Measurements from ENCODE around the gene CNNM4.

CNNM4 gene

GRCh38 chr2:96832408-96832753 lies 71.7 kb downstream of the CNNM4 start:
- no peak for DNase-seq (ENCODE audit: low read depth)

GRCh38 chr2:96832754-96833507 lies 72.2 kb downstream of the CNNM4 start:
- no peak for DNase-seq (ENCODE audit: low read depth)

- DNase-seq (ENCODE audit: low read depth), result no peak
Measured at GRCh38 chr2:96835830-96836229, 75.1 kb downstream of the CNNM4 start.

GRCh38 chr2:96837575-96837974 lies 76.9 kb downstream of the CNNM4 start:
- DNase-seq (ENCODE audit: low read depth), result no peak

- DNase-seq (ENCODE audit: low read depth), result no peak
Measured at GRCh38 chr2:96838345-96839292, 77.9 kb downstream of the CNNM4 start.

- DNase-seq (ENCODE audit: low read depth), result no peak
Measured at GRCh38 chr2:96839293-96839874, 78.7 kb downstream of the CNNM4 start.

GRCh38 chr2:96839875-96840850 lies 79.5 kb downstream of the CNNM4 start:
- DNase-seq (ENCODE audit: low read depth), result no peak

- DNase-seq (ENCODE audit: low read depth), result no peak
Measured at GRCh38 chr2:96841701-96842495, 81.2 kb downstream of the CNNM4 start.

GRCh38 chr2:96842600-96842999 lies 81.9 kb downstream of the CNNM4 start:
- DNase-seq (ENCODE audit: low read depth), result no peak

GRCh38 chr2:96843538-96844268 lies 83.0 kb downstream of the CNNM4 start, which contains the start of gene ANKRD23:
Gene ANKRD23 (minus strand): TSS chr2:96844021. CDS start chr2:96843992, 29 bp downstream.
- no peak for DNase-seq (ENCODE audit: low read depth)

GRCh38 chr2:96844405-96844808 lies 83.7 kb downstream of the CNNM4 start:
- no peak for DNase-seq (ENCODE audit: low read depth)

GRCh38 chr2:96846825-96847224 lies 86.1 kb downstream of the CNNM4 start:
- no peak for DNase-seq (ENCODE audit: low read depth)

- DNase-seq (ENCODE audit: low read depth), result no peak
Measured at GRCh38 chr2:96847586-96847985, 86.9 kb downstream of the CNNM4 start.

- no peak for DNase-seq (ENCODE audit: low read depth)
Measured at GRCh38 chr2:96848264-96848663, 87.6 kb downstream of the CNNM4 start.

- no peak for DNase-seq (ENCODE audit: low read depth)
Measured at GRCh38 chr2:96852667-96853066, 92.0 kb downstream of the CNNM4 start.

GRCh38 chr2:96853321-96853720 lies 92.6 kb downstream of the CNNM4 start:
- DNase-seq (ENCODE audit: low read depth), result no peak

- no peak for DNase-seq (ENCODE audit: low read depth)
Measured at GRCh38 chr2:96856776-96857666, 96.3 kb downstream of the CNNM4 start.

- peak; percentile 100 for DNase-seq (ENCODE audit: low read depth)
Measured at GRCh38 chr2:96857667-96858372, 97.1 kb downstream of the CNNM4 start, which contains the start of gene ANKRD39. Gene ANKRD39 (minus strand): TSS chr2:96858016. CDS start chr2:96857987, 29 bp downstream.
